Right renal cortex interstitium (tissue), 3 donors: Measurements from ENCODE around the gene SAMD4B. TPM values are rescaled to one million over a fixed set of nuclear protein-coding genes. Genes with fewer than 3 reads are reported as not detected.
"Not testable (repeated sequence)": the region's sequence is repeated elsewhere in the genome, so short reads cannot be mapped to it uniquely, and the experiment has no call there.

Experiments
- DNase-seq, 3 donors: peaks; one replicate each; pipeline ENCODE4 v3.0.0-alpha.2; 2013; ENCODE audit warnings: low read depth in 3 of 3, low spot score in 2 of 3
- polyA plus RNA-seq, 3 donors: library from polyadenylated mRNA; unstranded; fragments of 120-200 nt; gene quantifications; one replicate each; pipeline ENCODE4 v1.2.1, GENCODE V29; 2013; ENCODE audit not compliant: insufficient read length in 3 of 3

SAMD4B gene
- polyA plus RNA-seq, 3 donors = 85.3 to 101 (median 91.6) TPM

DNA sequence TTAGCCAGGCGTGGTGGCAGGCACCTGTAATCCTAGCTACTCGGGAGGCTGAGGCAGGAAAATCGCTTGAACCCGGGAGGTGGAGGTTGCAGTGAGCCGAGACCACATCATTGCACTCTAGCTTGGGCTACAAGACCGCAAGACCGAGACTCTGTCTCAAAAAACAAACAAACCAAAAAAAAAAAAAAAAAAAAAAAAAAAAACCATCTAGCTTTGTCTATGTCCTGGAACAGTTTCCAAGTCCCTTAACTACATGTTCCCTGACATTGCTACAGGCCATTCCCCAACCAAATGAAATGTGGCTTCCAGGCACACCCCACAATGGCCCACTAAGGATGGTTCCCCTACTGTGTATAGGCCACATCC lies 32.9 kb upstream of the SAMD4B start:
- DNase-seq = not testable (repeated sequence)

DNA sequence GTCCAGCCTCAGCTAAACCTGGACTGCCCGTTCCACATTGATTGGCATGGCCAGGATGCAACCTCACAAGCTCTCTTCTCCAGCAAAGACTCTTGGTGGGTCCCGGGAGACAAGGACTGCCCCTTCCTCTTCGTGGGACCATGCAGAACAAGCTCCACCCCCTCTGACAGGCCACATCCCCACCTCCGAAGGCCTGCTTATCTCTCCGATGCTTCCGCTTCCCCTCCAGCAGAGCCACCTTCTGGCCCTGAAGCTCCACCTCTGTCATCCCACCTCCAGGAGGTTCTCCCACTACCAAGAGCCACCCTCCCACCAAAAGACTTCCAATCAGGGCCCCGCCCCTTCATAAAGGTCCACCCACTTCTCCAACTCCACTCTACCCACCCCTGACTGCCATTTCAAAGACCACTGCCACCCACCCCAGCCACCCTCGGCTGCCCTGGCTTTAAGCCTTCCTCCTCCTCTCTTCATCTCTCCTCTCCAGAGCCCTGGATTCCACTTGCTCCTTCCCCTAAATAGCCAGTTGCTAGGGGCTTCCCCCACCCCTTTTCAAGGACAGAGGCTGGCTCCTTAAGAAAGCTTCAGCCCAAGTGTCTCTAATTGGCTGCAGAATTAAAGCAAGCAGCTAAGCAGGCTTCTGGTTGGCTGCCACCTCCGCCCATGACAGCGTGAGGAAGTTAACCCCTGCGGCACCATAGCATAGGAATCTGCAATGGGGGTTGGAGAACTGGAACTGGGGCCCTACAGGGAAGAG lies 31.5 kb upstream of the SAMD4B start:
- DNase-seq = no peak

DNA sequence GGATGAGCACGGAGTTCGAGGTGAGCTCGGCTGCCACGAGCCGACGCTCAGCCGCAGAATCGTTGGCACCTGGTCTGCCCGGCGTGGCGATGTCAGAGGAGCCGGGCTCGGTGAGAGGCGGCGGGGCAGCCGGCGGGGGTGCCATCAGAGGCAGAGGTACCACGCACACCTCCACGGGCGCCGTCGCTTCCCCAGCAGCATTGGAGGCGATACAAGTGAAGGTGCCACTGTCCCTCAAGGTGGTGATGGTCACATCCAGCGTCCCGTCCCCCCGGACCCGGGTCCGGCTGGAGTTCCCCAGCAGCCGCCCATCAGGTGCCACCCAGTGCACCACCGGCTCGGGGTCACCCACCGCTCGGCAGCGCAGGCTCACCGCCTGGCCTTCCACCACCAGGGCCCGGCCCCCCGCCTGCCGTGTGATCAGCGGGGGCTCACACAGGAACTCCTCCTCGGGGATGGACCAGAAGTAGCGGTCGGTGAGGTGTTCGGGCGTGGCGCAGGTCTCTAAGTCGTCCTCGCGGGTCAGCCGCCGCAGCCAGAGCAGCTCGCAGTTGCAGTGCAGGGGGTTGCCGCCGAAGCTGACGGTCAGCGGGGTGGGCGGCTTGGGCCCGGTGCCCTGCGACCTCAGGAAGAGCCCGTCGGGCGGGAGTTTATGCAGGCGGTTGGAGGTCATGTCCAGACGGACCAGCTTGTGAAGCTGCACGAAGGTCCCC lies 28.0 kb upstream of the SAMD4B start:
- DNase-seq = no peak

DNA sequence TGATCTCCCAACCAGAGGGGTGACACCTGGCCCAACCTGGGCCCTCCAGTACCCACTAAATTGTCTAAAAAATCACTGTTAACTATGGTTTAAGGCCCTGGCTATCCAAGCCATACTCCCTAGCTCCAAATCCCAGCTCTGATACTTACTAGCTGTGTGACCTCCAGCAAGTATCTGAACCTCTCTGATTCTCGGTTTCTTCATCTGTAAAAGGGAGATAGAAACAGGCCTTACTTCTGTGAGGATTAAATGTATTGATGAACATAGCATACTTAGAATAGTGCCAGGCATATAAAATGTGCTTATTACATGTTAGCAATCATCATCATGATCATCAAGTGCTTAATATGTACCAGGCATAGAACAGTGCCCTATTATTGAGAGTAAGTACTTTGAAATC lies 26.3 kb upstream of the SAMD4B start:
- no peak for DNase-seq

DNA sequence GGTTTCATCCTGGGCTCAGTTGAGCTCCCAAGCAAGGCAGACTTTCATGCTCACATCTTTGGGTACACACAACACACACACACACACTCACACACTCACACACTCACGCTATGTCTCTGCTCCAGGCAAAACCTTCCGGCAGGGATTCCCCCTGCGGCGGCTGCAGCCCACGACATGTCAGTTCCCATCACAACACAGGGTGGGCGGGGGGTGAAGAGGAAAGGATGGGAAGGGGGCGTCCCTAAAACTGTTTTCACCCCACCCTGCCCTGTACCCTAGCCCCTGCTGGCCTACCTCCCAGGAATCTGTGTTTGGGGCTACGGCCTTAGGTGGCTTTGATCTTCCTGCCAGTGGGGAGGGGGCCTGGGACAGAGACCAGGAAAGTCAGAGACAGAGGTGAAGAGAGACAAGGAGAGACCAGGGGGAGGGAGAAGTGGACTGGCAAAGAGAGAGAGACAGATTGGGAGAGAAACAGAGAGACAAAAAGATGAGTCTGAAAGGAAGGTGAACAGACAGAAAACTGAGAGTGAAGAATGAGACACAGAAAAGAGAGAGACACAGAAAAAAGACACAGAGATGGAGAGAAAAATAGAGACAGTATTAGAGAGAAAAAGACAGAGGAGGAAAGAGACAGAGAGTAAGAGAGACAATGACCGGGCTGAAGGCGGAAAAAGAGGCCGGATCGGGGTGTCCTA lies 25.4 kb upstream of the SAMD4B start:
- DNase-seq = no peak

DNA sequence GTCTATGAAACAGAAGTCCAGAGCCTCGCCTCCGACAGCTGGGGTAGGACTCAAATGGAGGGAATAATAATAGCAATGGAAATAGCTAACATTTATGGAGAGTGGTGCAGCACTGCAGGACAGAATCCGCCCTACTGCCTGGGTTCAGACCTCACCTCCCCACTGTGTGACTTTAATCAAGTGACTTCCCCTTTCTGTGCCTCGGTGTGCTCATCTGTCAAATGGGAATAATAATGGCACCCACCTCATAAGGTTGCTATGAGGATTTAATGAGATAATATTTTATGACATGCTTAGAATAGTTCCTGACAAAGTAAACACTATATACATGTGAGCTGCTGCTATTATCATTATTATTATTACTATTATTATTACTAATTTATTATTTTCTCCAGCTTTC lies 24.7 kb upstream of the SAMD4B start:
- DNase-seq = no peak

DNA sequence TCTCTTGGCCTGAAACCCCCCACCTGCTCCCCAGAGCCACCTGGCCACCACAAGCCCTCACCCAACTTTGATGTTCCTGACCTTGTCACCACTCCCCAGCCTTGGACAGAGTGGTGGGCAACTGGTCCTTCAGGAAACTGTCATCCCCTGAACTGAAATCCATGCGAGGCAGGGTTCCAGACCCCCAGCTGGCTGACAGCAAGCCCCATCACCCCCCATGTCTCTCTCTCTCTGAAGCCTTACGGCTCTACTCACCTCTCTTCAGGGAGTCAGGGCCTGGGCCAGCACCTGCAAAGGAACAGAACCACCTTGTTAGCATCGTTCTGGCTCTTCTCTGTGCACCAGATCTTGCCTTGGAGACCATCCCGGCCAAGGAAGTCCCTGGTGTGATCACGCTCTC lies 24.1 kb upstream of the SAMD4B start:
- DNase-seq = no peak

DNA sequence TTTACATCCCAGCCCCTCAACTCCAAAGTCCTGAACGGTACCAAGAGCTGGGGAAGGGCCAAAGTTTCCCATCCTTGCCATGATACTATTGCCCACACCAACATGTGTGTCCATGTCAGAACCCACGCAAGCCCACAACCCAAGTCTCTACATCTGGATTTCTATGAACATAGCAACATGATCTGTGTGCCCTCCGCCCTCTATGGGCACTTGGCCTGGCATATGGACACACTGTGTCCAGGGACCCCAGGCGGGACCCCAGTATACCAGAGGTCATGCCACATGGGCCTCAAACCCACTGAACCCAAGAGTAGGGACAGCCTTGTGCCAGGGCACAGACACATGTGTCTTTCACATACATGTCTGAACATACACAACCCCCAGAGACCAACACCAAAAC lies 23.5 kb upstream of the SAMD4B start:
- DNase-seq = no peak

DNA sequence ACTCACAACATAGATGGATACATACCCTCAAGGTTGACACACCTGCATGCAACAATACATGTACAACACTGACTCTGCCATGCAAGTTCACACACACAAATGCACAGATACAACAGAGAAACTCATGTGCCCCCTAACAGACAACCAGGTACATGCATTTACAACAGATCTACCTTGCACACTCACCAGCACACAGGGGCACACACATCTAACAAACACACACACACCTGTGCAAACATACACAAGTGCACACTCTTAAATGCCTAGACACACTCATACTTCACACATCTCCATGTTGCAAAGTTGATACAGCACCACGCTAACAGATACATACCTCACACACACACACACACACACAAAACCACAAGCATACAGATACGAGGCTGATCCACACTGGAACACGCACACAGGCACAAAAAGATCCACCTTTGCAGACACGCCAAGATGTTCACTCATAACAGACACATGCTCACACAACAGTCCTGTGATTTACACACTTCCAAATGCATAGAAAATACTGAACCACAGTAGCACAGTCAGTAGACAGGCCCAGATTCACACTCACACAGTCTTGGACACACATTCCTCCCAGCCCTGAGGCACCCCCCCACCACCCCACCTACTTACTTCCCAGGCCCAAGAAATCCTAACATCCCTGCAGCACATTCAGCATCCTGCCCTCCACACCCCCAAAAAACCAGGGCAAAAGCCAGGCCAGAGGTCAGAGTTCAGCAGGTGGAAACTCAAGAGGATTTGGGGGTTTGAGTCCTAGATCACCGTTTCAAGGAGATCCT lies 22.9 kb upstream of the SAMD4B start:
- no peak for DNase-seq

DNA sequence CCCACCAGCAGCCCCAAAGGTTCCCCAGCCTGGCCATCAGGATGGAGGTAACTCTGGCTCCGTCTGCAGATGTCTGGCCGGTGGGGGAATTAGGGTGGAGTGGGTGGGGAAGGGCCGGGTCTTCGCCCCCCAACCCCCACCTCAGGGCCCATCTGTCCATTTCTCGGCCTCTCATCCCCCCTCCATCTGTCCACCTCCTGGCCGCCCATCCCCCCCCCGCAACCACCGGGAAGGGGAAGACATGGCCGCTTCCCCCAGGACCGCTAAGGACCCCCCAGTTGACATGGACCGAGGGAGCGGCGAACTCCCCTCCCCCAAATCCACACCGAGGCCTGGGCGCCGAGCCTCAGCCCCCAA lies 22.4 kb upstream of the SAMD4B start:
- DNase-seq = no peak

DNA sequence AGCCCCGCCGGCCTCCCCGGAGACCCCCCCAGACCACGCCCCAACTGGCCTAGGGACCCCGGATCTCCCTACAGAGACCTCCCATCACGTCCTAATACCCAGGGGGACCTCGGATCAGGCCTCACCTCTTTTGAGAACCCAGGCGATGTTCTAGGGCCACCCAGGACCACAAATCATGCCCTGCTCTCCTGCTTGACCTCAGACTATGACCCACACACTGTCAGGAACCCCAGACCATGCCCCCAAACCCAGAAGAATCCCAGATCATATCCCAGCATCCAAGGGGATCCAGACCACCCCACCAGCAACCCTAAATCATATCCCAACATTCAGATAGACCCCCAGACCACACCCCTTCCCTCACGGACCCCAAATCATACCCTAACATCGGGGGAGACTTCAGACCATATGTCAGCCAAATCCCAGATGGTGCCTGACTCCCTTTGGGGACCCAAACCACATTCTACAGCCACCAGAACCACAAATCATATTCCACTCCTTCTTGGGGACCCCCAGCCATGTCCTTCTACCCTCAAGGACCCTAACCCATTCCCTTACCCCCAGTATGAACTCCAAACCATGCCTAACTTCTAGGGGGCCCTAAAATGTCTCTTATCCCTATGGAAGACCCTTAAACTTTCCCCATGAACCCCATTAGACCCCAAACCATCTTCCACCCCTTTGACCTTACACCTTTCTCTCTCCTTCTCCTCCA lies 20.9 kb upstream of the SAMD4B start:
- DNase-seq = no peak

DNA sequence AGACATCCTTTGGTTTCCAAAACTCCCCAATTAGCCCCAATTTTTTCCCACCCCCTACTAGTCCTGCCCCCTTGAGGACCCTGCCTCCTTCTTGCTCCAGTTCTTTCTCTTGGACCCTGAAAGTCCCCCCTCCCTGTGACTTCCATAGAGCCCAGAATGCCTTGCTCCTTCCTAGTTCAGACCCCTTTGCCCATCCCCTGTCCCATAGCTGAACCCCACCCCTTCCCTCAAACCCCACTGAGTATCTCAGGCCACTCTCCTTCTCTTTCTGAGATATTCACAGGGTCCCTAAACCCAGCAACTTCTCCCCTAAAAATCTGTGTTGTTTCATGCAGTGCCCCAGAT lies 20.4 kb upstream of the SAMD4B start:
- DNase-seq = no peak

DNA sequence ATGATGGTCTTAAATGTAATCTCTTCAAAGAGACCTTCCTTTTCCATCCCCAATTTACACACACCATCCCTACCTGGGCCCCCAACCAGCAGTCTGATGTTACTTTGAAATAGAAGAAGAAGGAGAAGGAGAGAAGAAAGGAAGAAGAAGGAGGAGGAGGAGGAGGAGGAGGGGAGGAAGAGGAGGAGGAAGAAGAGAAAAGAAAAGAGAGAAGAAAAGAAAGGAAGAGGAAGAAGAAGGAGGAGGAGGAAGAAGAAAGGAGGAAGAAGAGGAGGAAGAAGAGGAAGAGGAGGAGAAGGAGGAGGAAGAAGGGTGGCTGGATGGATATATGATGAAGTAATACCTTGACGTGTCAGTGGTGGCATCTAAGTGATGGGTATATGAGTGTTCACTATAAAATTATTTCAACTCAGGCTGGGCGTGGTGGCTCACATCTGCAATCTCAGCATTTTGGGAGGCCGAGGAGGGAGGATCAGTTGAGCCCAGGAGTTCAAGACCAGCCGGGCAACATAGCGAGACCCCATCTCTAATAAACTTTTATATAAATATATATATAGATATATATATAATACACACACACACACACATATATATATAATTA lies 17.9 kb upstream of the SAMD4B start:
- DNase-seq = no peak

DNA sequence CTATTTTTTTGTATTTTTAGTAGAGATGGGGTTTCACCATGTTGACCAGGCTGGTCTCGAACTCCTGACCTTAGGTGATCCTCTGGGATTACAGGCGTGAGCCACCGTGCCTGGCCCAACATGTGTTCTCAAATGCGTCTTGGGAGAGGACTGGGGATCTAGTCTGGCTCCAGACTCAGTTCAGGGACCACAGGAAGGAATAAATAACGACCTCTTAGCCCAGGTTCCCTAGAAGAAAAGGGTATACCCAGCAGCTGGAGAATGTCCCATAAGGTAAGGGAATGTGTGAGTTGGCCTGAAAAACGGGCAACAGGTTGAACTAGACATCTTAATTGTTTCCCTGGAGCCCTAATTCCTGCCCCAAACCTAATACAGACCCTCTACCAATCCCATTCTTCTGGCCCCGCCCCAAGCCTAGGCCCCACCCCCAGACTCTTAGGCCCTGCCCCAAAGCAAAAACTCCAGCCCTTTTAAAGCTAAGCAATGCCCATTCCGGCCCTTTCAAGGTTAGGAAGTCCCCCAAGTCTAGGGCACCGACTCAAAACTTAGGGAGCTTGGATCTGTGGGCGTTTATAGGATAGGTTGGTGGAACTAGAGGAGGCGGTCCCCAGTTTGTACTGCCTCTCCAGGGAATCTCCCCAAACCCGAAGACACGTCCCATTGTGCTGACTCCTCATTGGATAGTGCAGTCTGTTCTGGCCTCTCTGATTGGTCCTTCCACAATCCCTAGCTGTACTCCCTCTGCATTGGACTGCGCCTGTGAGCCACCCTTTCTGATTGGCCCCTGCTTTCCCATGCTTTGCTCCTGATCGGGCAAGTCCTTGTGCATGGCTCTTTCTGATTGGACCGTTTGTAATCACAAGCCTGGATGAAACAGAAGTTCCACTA lies 16.2 kb upstream of the SAMD4B start:
- DNase-seq = no peak

DNA sequence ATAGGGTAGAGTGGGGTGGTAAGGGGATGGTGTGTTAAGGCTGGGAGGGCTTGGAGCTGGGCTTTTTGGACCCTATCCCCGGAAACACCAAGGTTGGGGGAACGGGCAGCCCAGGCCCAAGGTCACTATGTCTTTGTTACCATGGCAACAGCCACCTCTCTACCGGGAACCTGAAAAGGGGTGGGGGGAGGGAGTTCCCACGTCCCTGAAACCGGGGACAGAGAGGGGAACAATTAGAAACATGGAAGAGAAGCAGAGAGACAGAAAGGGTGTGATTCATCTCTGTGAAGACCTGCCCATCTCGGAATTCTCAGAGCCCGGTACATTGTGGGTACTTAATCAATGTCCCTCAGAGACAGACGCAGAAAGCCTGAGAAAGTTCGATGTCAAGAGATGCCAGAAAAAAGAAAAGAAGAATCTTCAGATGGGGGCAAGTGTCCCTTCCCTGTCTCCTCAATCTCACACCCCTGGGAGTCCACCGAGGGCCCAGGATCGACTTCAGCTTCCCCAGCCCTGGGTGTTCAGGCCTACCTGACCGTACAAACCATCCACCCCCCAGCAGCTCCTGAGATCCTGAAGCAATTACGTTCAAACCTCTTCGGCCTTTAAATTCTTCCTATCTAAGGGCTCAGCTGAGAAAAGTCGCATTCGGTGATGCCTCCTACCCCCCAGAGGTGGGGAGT lies 14.7 kb upstream of the SAMD4B start:
- DNase-seq = no peak

DNA sequence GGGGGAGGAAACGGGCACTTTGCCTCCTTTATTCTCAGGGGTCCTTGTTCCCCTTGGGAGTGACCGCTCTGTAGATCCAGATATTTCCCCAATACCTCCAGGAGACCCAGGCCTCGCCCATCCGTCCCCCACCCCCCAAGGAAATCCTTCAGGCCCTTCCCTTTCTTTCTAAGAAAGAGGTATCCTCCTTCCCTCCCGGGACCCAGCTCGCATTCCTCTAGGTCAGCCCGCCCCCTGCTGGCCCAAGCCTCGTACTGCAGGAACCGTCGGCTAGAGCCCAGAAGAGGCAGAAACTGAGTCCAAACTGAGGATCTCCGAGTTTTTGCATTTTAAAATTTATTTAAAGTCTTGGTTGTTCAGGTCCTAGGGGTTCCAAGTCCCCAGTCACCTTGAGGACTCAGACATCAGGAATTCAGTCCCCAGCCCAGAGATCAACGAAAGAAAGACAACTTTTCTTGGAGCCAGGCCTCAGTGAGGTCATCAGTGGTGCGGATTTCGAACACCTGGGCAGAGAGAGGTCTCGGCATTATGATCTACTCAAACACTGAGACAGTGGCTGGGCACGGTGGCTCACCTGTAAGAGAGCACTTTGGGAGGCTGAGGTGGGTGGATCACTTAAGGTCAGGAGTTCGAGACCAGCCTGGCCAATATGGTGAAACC lies 14.0 kb upstream of the SAMD4B start:
- peak in 2 of 3 donors; percentile 45 to 58 for DNase-seq

DNA sequence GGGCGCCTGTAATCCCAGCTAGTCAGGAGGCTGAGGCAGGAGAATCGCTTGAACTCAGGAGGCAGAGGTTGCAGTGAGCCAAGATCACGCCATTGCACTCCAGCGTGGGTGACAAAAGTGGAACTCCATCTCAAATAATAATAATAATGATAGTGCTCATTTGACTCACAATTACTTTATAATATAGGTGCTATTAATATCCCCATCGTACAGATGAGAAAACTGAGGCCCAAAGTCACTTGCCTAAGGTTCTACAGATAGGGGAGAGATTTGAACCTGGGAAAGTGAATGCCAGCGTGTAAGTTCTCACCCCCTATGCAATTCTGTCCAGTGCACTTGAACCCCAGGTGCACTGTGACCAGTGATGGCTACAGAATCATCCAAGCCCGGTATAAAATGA lies 12.3 kb upstream of the SAMD4B start:
- DNase-seq = no peak

DNA sequence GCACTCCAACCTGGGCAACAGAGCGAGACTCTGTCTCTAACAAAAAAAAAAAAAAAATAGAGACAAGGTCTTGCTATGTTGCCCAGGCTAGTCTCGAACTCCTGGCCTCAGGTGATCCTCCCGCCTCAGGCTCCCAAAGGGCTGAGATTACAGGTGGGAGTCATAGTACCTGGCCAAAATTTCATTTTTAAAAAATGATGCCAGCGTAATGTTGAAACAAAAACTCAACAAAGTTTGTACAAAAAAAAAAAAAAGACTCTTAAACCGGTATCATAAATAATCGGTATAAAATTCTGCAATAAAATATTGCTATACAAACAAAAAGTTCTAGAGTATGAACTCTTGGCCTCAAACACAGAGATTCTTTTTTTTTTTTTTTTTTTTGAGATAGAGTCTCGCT lies 9.9 kb upstream of the SAMD4B start:
- DNase-seq = no peak
